GM18517 (cell line): ENCODE measurements around the gene ABL1.

ENCODE experiments used
- ATAC-seq: cut with Tn5 transposase; IDR thresholded peaks from one replicate; pipeline ENCODE4 v1.9.1; 2021; ENCODE audit warnings: mild to moderate bottlenecking, moderate library complexity; ENCODE audit not compliant: unreplicated experiment

Gene ABL1

DNA sequence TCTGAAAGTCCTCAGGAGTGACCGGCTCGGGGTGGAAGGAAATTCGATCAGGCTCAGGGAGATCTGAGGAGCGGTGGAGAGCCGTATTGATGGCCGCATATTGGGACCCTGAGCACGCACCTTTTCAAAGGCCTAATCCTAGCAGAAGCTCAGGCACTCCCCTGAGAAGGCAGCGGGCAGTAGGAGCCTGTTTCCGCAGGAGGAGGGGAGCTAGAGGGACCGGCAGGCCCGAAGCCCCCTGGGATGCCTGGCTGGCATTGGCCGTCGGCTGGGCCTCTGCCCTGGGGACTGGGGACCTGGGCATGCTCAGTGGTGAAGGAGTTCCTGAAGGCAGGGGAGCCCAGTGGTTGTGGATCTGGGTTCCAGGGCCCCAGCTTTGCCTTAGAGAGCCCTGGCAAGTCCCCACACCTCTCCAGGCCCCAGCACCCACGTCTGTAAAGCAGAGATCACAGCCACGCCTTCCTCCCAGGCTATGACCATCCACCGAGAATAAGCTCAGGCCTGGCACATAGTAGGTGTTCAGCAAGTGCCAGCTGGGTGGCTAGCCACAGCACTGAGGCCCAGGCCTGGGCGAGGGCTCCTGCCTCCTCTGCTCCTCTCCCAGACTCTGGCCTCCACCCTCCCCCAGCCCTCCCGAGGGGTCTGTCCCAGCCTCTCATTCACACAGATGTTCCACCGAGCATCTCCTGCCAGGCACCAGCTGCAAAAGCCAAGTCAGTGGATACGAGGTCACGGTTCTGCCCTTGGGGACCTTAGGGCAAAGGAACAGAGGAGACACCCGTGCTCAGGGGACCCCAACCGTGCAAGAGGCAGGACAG lies 78.8 kb downstream of the ABL1 start:
- ATAC-seq: no peak

DNA sequence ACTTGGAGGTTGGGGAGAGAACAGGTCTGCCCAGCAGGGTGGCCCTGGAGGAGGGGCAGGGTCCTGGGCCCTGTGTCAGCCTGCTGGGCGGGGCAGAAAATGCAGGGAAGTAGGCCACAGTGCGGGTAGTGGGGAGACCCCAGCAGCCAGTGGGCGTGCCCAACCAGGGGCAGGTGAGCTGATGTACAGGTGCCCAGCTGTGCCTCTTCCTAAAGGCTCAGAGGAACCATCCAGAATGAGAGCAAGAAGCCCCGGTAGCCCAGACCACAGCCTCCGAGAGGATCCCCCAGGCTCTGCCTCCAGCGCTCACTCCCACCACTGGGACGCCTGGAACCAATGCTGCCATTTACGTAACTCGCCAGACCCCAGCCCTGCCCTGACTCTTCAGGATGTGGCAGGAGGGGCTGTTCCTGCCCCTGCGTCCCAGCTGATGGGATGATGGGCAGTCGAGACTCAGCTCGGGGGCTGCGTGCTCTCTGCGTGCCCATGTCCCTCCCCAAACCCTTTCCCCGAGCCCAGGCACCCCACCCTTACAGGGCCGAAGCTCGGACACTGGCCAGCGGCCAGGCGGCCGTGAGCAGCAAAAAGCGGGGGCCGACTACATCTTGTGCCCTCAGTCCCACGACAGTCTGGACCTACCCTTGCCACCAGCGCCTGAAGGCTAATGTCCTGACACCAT lies 79.5 kb downstream of the ABL1 start:
- no peak for ATAC-seq

GRCh38 chr9:130915096-130915447 lies 80.0 kb downstream of the ABL1 start:
- no peak for ATAC-seq

DNA sequence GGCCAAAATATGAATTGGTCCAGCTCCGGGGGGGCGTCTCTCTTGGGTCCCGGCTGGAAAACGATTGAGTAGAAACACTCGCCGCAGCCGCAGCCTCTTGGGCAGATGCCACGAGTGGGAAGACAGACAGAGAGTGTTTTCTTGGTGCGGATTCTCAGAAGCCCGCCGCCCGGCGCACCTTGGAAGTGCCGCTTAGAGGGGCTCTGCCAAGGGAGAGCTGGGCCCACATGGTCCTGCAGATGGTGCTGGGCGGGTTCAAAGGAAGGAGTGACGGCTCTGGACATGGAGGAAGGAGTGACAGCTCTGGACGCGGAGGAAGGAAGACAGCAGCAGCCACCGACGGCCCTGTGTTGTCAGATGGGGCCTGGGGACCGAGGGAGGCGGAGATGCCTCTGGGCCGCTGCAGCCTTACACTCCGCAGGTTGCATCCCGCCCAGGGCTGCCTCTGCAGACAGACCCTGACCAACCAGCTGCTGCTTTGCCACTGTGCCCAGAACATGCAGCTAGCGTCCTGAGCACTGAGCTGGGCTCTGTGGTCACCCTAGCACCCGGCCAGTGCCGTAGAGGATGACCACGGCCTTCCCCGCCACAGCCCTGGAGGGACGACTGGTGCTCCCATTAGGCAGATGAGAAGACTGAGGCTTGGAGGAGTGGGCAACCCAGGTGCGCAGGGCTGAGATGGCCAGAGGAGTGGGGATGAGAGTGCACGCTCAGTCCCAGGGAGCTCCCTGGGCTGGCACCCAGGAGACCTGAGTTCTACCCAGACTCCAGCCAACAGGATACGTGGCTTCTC lies 82.3 kb downstream of the ABL1 start:
- ATAC-seq: no peak

GRCh38 chr9:130918101-130918825 lies 83.2 kb downstream of the ABL1 start:
- ATAC-seq: no peak

DNA sequence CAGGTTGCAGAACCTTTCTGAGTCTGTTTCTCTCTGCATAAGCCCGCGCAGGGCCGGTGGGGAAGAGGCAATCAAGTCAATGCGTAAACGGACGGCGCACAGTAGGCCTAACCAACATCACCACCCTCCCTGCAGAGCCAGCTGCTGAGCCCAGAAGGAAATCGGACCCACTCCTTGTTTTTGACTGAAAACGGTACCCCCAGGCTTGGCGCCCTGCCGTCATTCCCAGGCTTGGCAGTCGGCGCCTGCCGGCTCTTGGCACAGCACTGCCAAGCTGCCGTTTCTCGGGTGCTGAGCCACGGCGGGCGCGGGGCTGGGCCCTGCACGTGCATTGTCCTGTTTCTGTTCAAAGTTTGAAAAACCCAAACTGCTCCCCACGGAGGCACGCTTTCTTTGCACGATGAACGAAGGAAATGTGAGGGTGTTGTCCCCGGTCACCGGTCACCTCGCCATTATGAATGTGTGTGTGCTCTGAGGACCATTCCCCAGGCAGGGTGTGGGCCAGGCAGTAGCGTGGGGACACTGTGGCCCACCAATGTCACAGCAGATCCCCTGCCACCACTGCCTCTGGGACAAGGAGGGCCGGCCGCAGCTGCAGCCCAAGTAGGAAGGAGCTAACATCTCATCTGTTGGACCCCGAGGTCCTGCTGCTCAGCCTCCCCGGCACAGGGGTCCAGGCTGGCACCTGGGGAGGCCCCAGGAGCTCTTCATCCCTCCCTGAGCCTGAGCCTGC lies 83.9 kb downstream of the ABL1 start:
- no peak for ATAC-seq

- no peak for ATAC-seq
These were observed 84.6 kb downstream of the ABL1 start for GRCh38 chr9:130919559-130920145.

- no peak for ATAC-seq
These were observed 85.2 kb downstream of the ABL1 start for GRCh38 chr9:130920233-130920632.

- ATAC-seq: no peak
These were observed 85.8 kb downstream of the ABL1 start for GRCh38 chr9:130920762-130921299.

DNA sequence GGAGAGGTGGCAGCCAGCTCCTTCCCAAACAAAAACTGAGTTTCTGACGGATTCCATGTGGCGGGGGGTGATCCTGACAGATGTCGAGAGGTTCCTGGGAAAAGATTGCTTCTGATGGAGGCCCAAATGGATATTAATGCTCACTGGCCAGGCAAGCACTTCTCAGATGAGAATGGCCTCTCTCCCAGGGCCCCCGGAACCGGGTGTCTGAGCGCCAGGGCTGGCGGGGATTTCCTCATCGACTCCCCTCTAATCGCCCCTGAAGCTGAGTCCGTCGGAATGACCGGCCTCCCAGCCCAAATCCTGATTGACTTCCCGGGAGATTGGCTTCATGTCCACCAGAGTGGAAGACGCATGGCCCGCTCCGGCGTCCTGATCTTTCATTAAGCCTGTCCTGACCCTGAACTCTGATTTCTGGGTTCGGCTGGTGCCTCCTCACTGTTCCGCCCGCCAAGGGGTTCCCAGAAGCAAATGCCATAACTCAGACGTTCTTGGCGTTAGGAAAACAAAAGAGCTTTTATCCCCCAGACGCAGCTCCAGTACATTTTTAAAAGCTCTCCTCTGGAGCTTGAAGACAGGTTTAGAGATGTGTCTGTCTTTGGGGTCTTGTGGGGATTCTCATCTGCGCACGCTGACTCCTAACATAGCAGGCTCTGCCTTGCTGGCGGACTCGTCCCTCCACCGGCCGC lies 86.4 kb downstream of the ABL1 start:
- ATAC-seq: no peak

- no peak for ATAC-seq
These were observed 87.2 kb downstream of the ABL1 start for GRCh38 chr9:130921989-130922892.

- no peak for ATAC-seq
These were observed 88.0 kb downstream of the ABL1 start for GRCh38 chr9:130922893-130923610.

GRCh38 chr9:130923611-130924447 lies 88.8 kb downstream of the ABL1 start:
- ATAC-seq: no peak

DNA sequence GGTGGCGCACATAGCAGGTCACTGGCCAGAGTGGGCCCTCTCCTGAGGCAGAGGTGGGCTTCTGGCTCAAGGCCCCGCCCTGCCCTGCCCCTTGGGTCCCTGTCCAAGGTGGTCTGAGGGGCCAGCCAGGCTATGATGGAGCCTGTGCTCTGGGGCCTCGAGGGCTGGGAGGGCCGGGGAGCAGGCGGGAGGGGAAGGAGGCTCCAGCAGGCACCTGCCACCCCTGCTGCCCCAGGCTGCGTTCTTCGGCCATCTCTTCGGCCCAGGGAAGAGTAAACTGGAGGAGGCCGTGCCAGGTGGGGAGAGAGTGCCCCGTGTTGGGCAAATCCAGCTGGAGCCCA lies 89.4 kb downstream of the ABL1 start:
- ATAC-seq: no peak

- ATAC-seq: no peak
These were observed 90.1 kb downstream of the ABL1 start for GRCh38 chr9:130925050-130925678.

DNA sequence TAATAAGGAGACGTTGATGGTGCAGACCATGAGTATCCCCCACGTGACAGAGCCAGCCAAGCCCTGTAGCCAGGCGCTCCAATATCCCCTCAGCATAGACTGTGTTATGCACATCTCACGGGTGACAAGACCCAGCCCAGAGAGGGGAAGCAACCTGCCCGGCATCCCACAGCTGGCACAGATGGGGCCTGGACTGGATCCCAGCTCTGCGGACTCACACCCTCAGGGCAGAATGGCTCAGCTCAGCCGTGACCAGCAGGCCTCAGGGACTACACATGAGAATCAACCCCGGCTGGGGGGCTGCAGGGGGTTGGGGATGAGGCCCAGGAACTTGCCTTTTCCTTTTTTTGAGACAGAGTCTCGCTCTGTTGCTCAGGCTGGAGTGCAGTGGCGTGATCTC lies 92.3 kb downstream of the ABL1 start:
- ATAC-seq: no peak
